GM12878 (cell line): ENCODE data around the gene CDYL2. TPM values are rescaled to one million over a fixed set of nuclear protein-coding genes. Genes with fewer than 3 reads are reported as not detected.

Source experiments
- ATAC-seq: fragments of 200-7000 bp; cut with Tn5 transposase; 3 replicates; pipeline ENCODE4 v1.9.1; 2020; ENCODE audit warnings: mild to moderate bottlenecking, moderate library complexity
- BruUV-seq: library from RNA; stranded (reverse); fragments of 400-500 nt; replicated peaks from 2 replicates; lab custom pipeline; 2021; lab: Mats Ljungman, UMichigan
- CTCF ChIA-PET: fragments of 300-600 bp; sonication (Branson Sonifier 250); formaldehyde crosslinking; extraction: SDS; loops from one replicate; lab custom pipeline; 2021; ENCODE audit warnings: inconsistent platforms; lab: Yijun Ruan, JAX
- POLR2A ChIA-PET: fragments of 350-600 bp; formaldehyde crosslinking; extraction: SDS; loops from one replicate; lab custom pipeline; 2021; ENCODE audit warnings: inconsistent platforms; lab: Charles Lee
- RAD21 ChIA-PET: fragments of 300-600 bp; sonication (Branson Sonifier 250); formaldehyde crosslinking; loops from one replicate; lab custom pipeline; 2023; ENCODE audit warnings: antibody characterized with exemption; ENCODE audit not compliant: unreplicated experiment; lab: Charles Lee
- SMC1A ChIA-PET: fragments of 300-600 bp; sonication (Branson Sonifier 250); formaldehyde crosslinking; loops from one replicate; lab custom pipeline; 2023; ENCODE audit not compliant: unreplicated experiment, uncharacterized antibody; lab: Charles Lee
- DNase-seq: peaks from one replicate; pipeline ENCODE4 v3.0.0-alpha.2; 2011; ENCODE audit warnings: low read depth, low spot score
- FAIRE-seq: peaks from 3 replicates; lab custom pipeline; 2011; peaks lifted over from hg19 to GRCh38; lab: Jason Lieb, UNC
- H2AFZ ChIP-seq: 2 replicates; pipeline ENCODE4 v1.6.0; 2011; ENCODE audit warnings: low read depth, low read length, control low read depth; ENCODE audit not compliant: control insufficient read depth
- H3K27ac ChIP-seq: 2 replicates; pipeline ENCODE4 v1.5.1; 2011; ENCODE audit warnings: control low read depth; ENCODE audit not compliant: control insufficient read depth, insufficient read depth
- H3K27me3 ChIP-seq, 2 experiments: replicated peaks in 1 of 2; 2 replicates each; pipeline versions ENCODE4 v1.6.0 to v1.6.1; 2011; ENCODE audit warnings: low read length in 1 of 2; ENCODE audit not compliant: control insufficient read depth in 2 of 2, insufficient read depth in 2 of 2
- H3K36me3 ChIP-seq, 2 experiments: 2 replicates each; pipeline ENCODE4 v1.5.1; 2011; ENCODE audit warnings: low read length in 1 of 2; ENCODE audit not compliant: control insufficient read depth in 2 of 2, insufficient read depth in 2 of 2
- H3K4me1 ChIP-seq: 2 replicates; pipeline ENCODE4 v1.6.1; 2011; ENCODE audit warnings: mild to moderate bottlenecking, low read length, moderate library complexity, mixed read lengths; ENCODE audit not compliant: control insufficient read depth, insufficient read depth
- H3K4me2 ChIP-seq: 2 replicates; pipeline ENCODE4 v1.6.0; 2011; ENCODE audit warnings: control low read depth; ENCODE audit not compliant: control insufficient read depth, insufficient read depth
- H3K4me3 ChIP-seq: fragments of 200-600 bp; sonication (generic); 2 replicates; pipeline ENCODE4 v1.5.1; 2016
- H3K79me2 ChIP-seq: 2 replicates; pipeline ENCODE4 v1.6.0; 2011; ENCODE audit warnings: low read length; ENCODE audit not compliant: control insufficient read depth, insufficient read depth
- H3K9ac ChIP-seq: 2 replicates; pipeline ENCODE4 v1.8.0; 2011; ENCODE audit warnings: low read length, control low read depth, mixed read lengths; ENCODE audit not compliant: control insufficient read depth, insufficient read depth
- H3K9me3 ChIP-seq: replicated peaks from 3 replicates; pipeline ENCODE4 v1.5.1; 2011; ENCODE audit warnings: mild to moderate bottlenecking, low read length; ENCODE audit not compliant: control insufficient read depth, insufficient read depth
- H4K20me1 ChIP-seq: 2 replicates; pipeline ENCODE4 v1.6.0; 2011; ENCODE audit not compliant: control insufficient read depth, insufficient read depth
- CBX3 ChIP-seq: fragments of 200-600 bp; sonication (generic); IDR thresholded peaks from 2 replicates; pipeline ENCODE4 v1.6.1; 2016; ENCODE audit warnings: low read depth, borderline replicate concordance
- CTCF ChIP-seq, 3 experiments: IDR thresholded peaks in 2 of 3; conservative IDR thresholded peaks in 1 of 3; 2 replicates each; pipeline ENCODE4 v1.5.1; 2011; ENCODE audit warnings: low read depth in 3 of 3, low read length in 3 of 3, mild to moderate bottlenecking in 3 of 3, control low read depth in 2 of 3, moderate library complexity in 2 of 3, inconsistent platforms in 1 of 3, mixed read lengths in 1 of 3; ENCODE audit not compliant: control insufficient read depth in 2 of 3, insufficient read depth in 1 of 3; ENCODE audit errors: extremely low read depth in 1 of 3
- E2F8 ChIP-seq: fragments of 450-650 bp; IDR thresholded peaks from 2 replicates; pipeline ENCODE4 v1.6.1; 2018; ENCODE audit warnings: mild to moderate bottlenecking, low read depth, moderate library complexity; ENCODE audit not compliant: partially characterized antibody
- HDGF ChIP-seq: fragments of 450-650 bp; IDR thresholded peaks from 2 replicates; pipeline ENCODE4 v1.6.1; 2016; ENCODE audit warnings: antibody characterized with exemption
- MEF2B ChIP-seq: fragments of 450-650 bp; IDR thresholded peaks from 2 replicates; pipeline ENCODE4 v1.6.1; 2018; ENCODE audit warnings: mild to moderate bottlenecking, moderate library complexity; ENCODE audit not compliant: partially characterized antibody, poor library complexity, severe bottlenecking
- RAD21 ChIP-seq: IDR thresholded peaks from 2 replicates; pipeline ENCODE4 v1.6.1; 2011; ENCODE audit warnings: mild to moderate bottlenecking, low read depth, low read length, moderate library complexity; ENCODE audit not compliant: insufficient read depth
- SMC3 ChIP-seq: IDR thresholded peaks from 2 replicates; pipeline ENCODE4 v1.6.1; 2011; ENCODE audit warnings: low read length, improper control_type of control experiment, borderline replicate concordance
- TARDBP ChIP-seq: IDR thresholded peaks from 2 replicates; pipeline ENCODE4 v1.6.1; 2016; ENCODE audit warnings: borderline replicate concordance
- YBX1 ChIP-seq: fragments of 450-650 bp; IDR thresholded peaks from 2 replicates; pipeline ENCODE4 v1.6.1; 2016; ENCODE audit warnings: antibody characterized with exemption
- WGBS: methylation state at CpG from one replicate; pipeline ENCODE4 v1.1.6; 2016; ENCODE audit warnings: low lambda C conversion rate; ENCODE audit not compliant: insufficient replicate concordance, insufficient coverage; ENCODE audit errors: missing lambda C conversion rate; 5-methylcytosine and 5-hydroxymethylcytosine counted together
- in situ Hi-C: fragments of 300-500 bp; cut with MboI; formaldehyde crosslinking; loops from 9 replicates; pipeline ENCODE4 v1.14.3; 2018; ENCODE audit warnings: mixed read lengths
- intact Hi-C: fragments of 100-400 bp; cut with micrococcal nuclease; formaldehyde crosslinking; loops from one replicate; pipeline ENCODE4 v1.14.2; 2022; ENCODE audit not compliant: unreplicated experiment
- polyA plus RNA-seq, 11 experiments: library from polyadenylated mRNA; depleted of rRNA in 4 of 11; unstranded in 6 of 11; stranded (reverse) in 5 of 11; fragments of >200 nt; fragmentation: Nextera tagmentation in 4 of 11; fragmentation: Illumina TruSeq in 1 of 11; extraction: Ambion mirVana in 4 of 11; extraction: Trizol in 1 of 11; gene quantifications; 1 replicate in 1 of 11; 2 replicates in 10 of 11; pipeline versions ENCODE4 v1.2.1 to v1.2.3, GENCODE V29; 2011 to 2016; ENCODE audit warnings: inconsistent platforms in 2 of 11, missing spikeins in 2 of 11, low read depth in 1 of 11
- total RNA-seq, 4 experiments: library from RNA; depleted of rRNA in 3 of 4; stranded (reverse); fragments of >200 nt in 3 of 4; fragmentation: Illumina TruSeq in 1 of 4; extraction: Trizol in 1 of 4; gene quantifications; 2 replicates each; pipeline versions ENCODE4 v1.2.1 to v1.2.3, GENCODE V29; 2013 to 2021

CDYL2 gene
- total and polyA plus RNA-seq, 10 of the 15 experiments (the other 5 are each of a cell fraction or from before 2014, with no cell fraction given), result 0.27 to 22.9 (median 3.9) TPM

- no peak for TF ChIP-seq E2F8
Measured at GRCh38 chr16:80804526-80805383, at the start of gene CDYL2 (continued).

- SMC1A ChIA-PET, result interaction anchor here (0.7 to 1.7 kb wide), 3 partner anchors 22 to 325 kb away, joined by 3 to 8 read pairs (median 6); no protein-coding TSS in a partner anchor
- no TSS peak for BruUV-seq
- CTCF ChIA-PET, result interaction anchor here (0.9 to 4.7 kb wide), 4 partner anchors 10 to 326 kb away, joined by 5 to 35 read pairs (median 8); no protein-coding TSS in a partner anchor
- no peak overlapping the region for H3K27ac ChIP-seq
- RAD21 ChIA-PET, result no interaction called here
- H3K79me2 ChIP-seq, result no peaks in the 10 kb centered on the region
- peak; percentile 85 for FAIRE-seq
- H3K36me3 ChIP-seq, result no peaks in the 10 kb centered on the region
- no peak for DNase-seq
- 80% methylated on average over 5 of the region's 5 CpGs for whole genome bisulfite sequencing
- H2AFZ ChIP-seq, result no peak overlapping the region
- H3K9ac ChIP-seq, result no peak overlapping the region
- no peaks in the 10 kb centered on the region for H4K20me1 ChIP-seq
- TF ChIP-seq YBX1 (no peak), CTCF (IDR thresholded peaks at IDR 0.05 in 2 of 3, conservative IDR thresholded peaks at IDR 0.05 in 1 of 3; ENCODE audit: control insufficient read depth in 2 of 3, extremely low read depth in 1 of 3, insufficient read depth in 1 of 3, low read depth in 3 of 3, low read length in 3 of 3) (peak; percentile 33 to 62 (median 43)), CBX3 (no peak), HDGF (no peak), RAD21 (peak; percentile 72), MEF2B (no peak), SMC3 (peak; percentile 46), TARDBP (no peak)
- TF ChIP-seq, all 136 proteins: peak for 3
- Histone ChIP-seq H3K4me1 (no peaks in the 10 kb centered on the region), H3K27me3 (no peaks in the 10 kb centered on the region), H3K9me3 (no peaks in the 10 kb centered on the region), H3K4me2 (no peak overlapping the region), H3K4me3 (no peak overlapping the region)
- POLR2A ChIA-PET, result no interaction called here
- intact Hi-C loops, result no loop called here
- peak; percentile 52 for ATAC-seq
- in situ Hi-C loops, result no loop called here
Measured at GRCh38 chr16:80852261-80852872, 48.0 kb upstream of the CDYL2 start.
